Stimulated activated CD4-positive, alpha-beta T cell treated with anti-CD3 and anti-CD28 coated beads, Interleukin-4, amount 100 ng/mL, for 48 hours (primary cell): ENCODE measurements around the gene EFCAB13.
"Not testable (repeated sequence)": the region's sequence is repeated elsewhere in the genome, so short reads cannot be mapped to it uniquely, and the experiment has no call there.

Experiments
- DNase-seq, 2 donors: peaks; one replicate each; pipeline ENCODE4 v3.0.0-alpha.2; 2020; ENCODE audit warnings: low read depth in 2 of 2

The EFCAB13 gene

GRCh38 chr17:47425887-47426635 lies 102.3 kb downstream of the EFCAB13 start:
- not testable (repeated sequence) for DNase-seq

GRCh38 chr17:47427985-47428384 lies 104.2 kb downstream of the EFCAB13 start:
- no peak for DNase-seq

GRCh38 chr17:47432240-47432639 lies 108.5 kb downstream of the EFCAB13 start:
- not testable (repeated sequence) for DNase-seq

GRCh38 chr17:47465165-47465564 lies 141.4 kb downstream of the EFCAB13 start:
- DNase-seq, result no peak

- not testable (repeated sequence) for DNase-seq
Measured at GRCh38 chr17:47466976-47467375, 143.2 kb downstream of the EFCAB13 start.

- no peak for DNase-seq
Measured at GRCh38 chr17:47470836-47471235, 147.1 kb downstream of the EFCAB13 start.

- DNase-seq, result not testable (repeated sequence)
Measured at GRCh38 chr17:47472073-47472472, 148.3 kb downstream of the EFCAB13 start.
